ENCODE results near the gene CXCL17.
A peak's percentile ranks its signal among the peaks of the same experiment; 100 is the strongest.
"Not testable (repeated sequence)": the region's sequence is repeated elsewhere in the genome, so short reads cannot be mapped to it uniquely, and the experiment has no call there.

The CXCL17 gene

GRCh38 chr19:42465827-42466280 is 23.1 kb upstream of the CXCL17 start:
- H3K27ac ChIP-seq (ENCODE audit: low read depth, low read length): peak overlapping the region; percentile 99
- H4K20me1 ChIP-seq (ENCODE audit: control insufficient read depth, insufficient read depth, low read depth, low read length): no peaks in the 10 kb centered on the region
- H3K9me3 ChIP-seq (ENCODE audit: control insufficient read depth, insufficient read depth, low read length): no peaks in the 10 kb centered on the region
- H3K36me3 ChIP-seq (ENCODE audit: control insufficient read depth, low read length): no peaks in the 10 kb centered on the region
- H3K9me2 ChIP-seq (replicated peaks; ENCODE audit: control insufficient read depth, low read length): no peaks in the 10 kb centered on the region
- TF ChIP-seq EZH2phosphoT487 (IDR thresholded peaks at IDR 0.05; ENCODE audit: borderline replicate concordance, low read length) (no peak), CTCF (IDR thresholded peaks at IDR 0.05; ENCODE audit: low read depth, low read length, poor library complexity, severe bottlenecking) (peak; percentile 69)
- H3F3A ChIP-seq (ENCODE audit: control insufficient read depth, insufficient read depth): peaks cover 51% of the 10 kb centered on the region
- H3K79me2 ChIP-seq (ENCODE audit: control insufficient read depth, low read length): no peaks in the 10 kb centered on the region
- peaks cover 95% of the 10 kb centered on the region for H3K4me1 ChIP-seq (ENCODE audit: control insufficient read depth, low read length)
- H3K4me2 ChIP-seq (ENCODE audit: low read length): peak overlapping the region; percentile 77
- H3K27me3 ChIP-seq (ENCODE audit: control insufficient read depth, low read length): no peaks in the 10 kb centered on the region
- H3K4me3 ChIP-seq (ENCODE audit: low read length): peak overlapping the region; percentile 61

- H3K27ac ChIP-seq (ENCODE audit: low read depth, low read length): peak overlapping the region; percentile 99
- TF ChIP-seq EZH2phosphoT487 (IDR thresholded peaks at IDR 0.05; ENCODE audit: borderline replicate concordance, low read length) (no peak), CTCF (IDR thresholded peaks at IDR 0.05; ENCODE audit: low read depth, low read length, poor library complexity, severe bottlenecking) (no peak)
- H3K9me2 ChIP-seq (replicated peaks; ENCODE audit: control insufficient read depth, low read length): no peaks in the 10 kb centered on the region
Measured at GRCh38 chr19:42461700-42462324, 19.1 kb upstream of the CXCL17 start.

GRCh38 chr19:42461231-42461630 is 18.5 kb upstream of the CXCL17 start:
- H3F3A ChIP-seq (ENCODE audit: control insufficient read depth, insufficient read depth): peaks cover 31% of the 10 kb centered on the region
- not testable (repeated sequence) for H4K20me1 ChIP-seq (ENCODE audit: control insufficient read depth, insufficient read depth, low read depth, low read length); H3K4me3 ChIP-seq (ENCODE audit: low read length); H3K9me2 ChIP-seq (replicated peaks; ENCODE audit: control insufficient read depth, low read length); H3K9me3 ChIP-seq (ENCODE audit: control insufficient read depth, insufficient read depth, low read length); H3K27me3 ChIP-seq (ENCODE audit: control insufficient read depth, low read length); H3K4me2 ChIP-seq (ENCODE audit: low read length); H3K36me3 ChIP-seq (ENCODE audit: control insufficient read depth, low read length); H3K79me2 ChIP-seq (ENCODE audit: control insufficient read depth, low read length); H3K27ac ChIP-seq (ENCODE audit: low read depth, low read length)
- H3K4me1 ChIP-seq (ENCODE audit: control insufficient read depth, low read length): peaks cover 50% of the 10 kb centered on the region

More at GRCh38 chr19:42461700-42462324, 19.1 kb upstream of the CXCL17 start:
- Histone ChIP-seq H3K27me3 (ENCODE audit: control insufficient read depth, low read length) (no peaks in the 10 kb centered on the region), H3K9me3 (ENCODE audit: control insufficient read depth, insufficient read depth, low read length) (no peaks in the 10 kb centered on the region), H3K4me2 (ENCODE audit: low read length) (no peak overlapping the region), H3K4me3 (ENCODE audit: low read length) (no peak overlapping the region), H4K20me1 (ENCODE audit: control insufficient read depth, insufficient read depth, low read depth, low read length) (no peaks in the 10 kb centered on the region), H3K36me3 (ENCODE audit: control insufficient read depth, low read length) (no peaks in the 10 kb centered on the region), H3K4me1 (ENCODE audit: control insufficient read depth, low read length) (peaks cover 56% of the 10 kb centered on the region), H3F3A (ENCODE audit: control insufficient read depth, insufficient read depth) (peaks cover 37% of the 10 kb centered on the region), H3K79me2 (ENCODE audit: control insufficient read depth, low read length) (no peaks in the 10 kb centered on the region)

GRCh38 chr19:42459926-42460325 is 17.2 kb upstream of the CXCL17 start:
- H3K4me2 ChIP-seq (ENCODE audit: low read length): no peak overlapping the region

More at GRCh38 chr19:42459926-42460325, 17.2 kb upstream of the CXCL17 start:
- TF ChIP-seq CTCF (IDR thresholded peaks at IDR 0.05; ENCODE audit: low read depth, low read length, poor library complexity, severe bottlenecking): no peak
- no peak for TF ChIP-seq EZH2phosphoT487 (IDR thresholded peaks at IDR 0.05; ENCODE audit: borderline replicate concordance, low read length)
- H3F3A ChIP-seq (ENCODE audit: control insufficient read depth, insufficient read depth): peaks cover 23% of the 10 kb centered on the region
- no peaks in the 10 kb centered on the region for H4K20me1 ChIP-seq (ENCODE audit: control insufficient read depth, insufficient read depth, low read depth, low read length)
- H3K79me2 ChIP-seq (ENCODE audit: control insufficient read depth, low read length): no peaks in the 10 kb centered on the region
- H3K36me3 ChIP-seq (ENCODE audit: control insufficient read depth, low read length): no peaks in the 10 kb centered on the region
- no peaks in the 10 kb centered on the region for H3K9me2 ChIP-seq (replicated peaks; ENCODE audit: control insufficient read depth, low read length)
- H3K27ac ChIP-seq (ENCODE audit: low read depth, low read length): no peak overlapping the region
- peaks cover 43% of the 10 kb centered on the region for H3K4me1 ChIP-seq (ENCODE audit: control insufficient read depth, low read length)
- H3K27me3 ChIP-seq (ENCODE audit: control insufficient read depth, low read length): no peaks in the 10 kb centered on the region
- H3K9me3 ChIP-seq (ENCODE audit: control insufficient read depth, insufficient read depth, low read length): no peaks in the 10 kb centered on the region
- H3K4me3 ChIP-seq (ENCODE audit: low read length): no peak overlapping the region

All from DOHH2 (cell line).